Neutrophil (primary cell): ENCODE data around the gene SSU72.

Experiments
- H3K27ac ChIP-seq: fragments of 200-600 bp; sonication (generic); 2 replicates; pipeline ENCODE4 v1.5.1; 2016; ENCODE audit warnings: mild to moderate bottlenecking, moderate library complexity
- H3K27me3 ChIP-seq: fragments of 200-600 bp; sonication (generic); 2 replicates; pipeline ENCODE4 v1.6.0; 2016; ENCODE audit warnings: mild to moderate bottlenecking
- H3K36me3 ChIP-seq: fragments of 200-600 bp; sonication (generic); 2 replicates; pipeline ENCODE4 v1.5.1; 2017
- H3K4me1 ChIP-seq, 2 experiments: fragments of 200-600 bp in 1 of 2; sonication (generic) in 1 of 2; 1 replicate in 1 of 2; 2 replicates in 1 of 2; pipeline versions ENCODE4 v1.5.1 to v1.6.1; 2013 to 2016; ENCODE audit warnings: low read depth in 1 of 2, low read length in 1 of 2, mild to moderate bottlenecking in 1 of 2, moderate library complexity in 1 of 2; ENCODE audit not compliant: control insufficient read depth in 1 of 2, insufficient read depth in 1 of 2
- H3K4me3 ChIP-seq, 2 experiments: fragments of 200-600 bp in 1 of 2; sonication (generic) in 1 of 2; 1 replicate in 1 of 2; 2 replicates in 1 of 2; pipeline ENCODE4 v1.5.1; 2013 to 2016; ENCODE audit warnings: low read depth in 1 of 2, low read length in 1 of 2, mild to moderate bottlenecking in 1 of 2, moderate library complexity in 1 of 2
- H3K9me3 ChIP-seq: fragments of 200-600 bp; sonication (generic); 2 replicates; pipeline ENCODE4 v1.5.1; 2016
- TF ChIP-seq, protein P1 (sequence below): fragments of 200-600 bp; sonication (generic); IDR thresholded peaks from 2 replicates; pipeline ENCODE4 v1.5.1; 2016; ENCODE audit warnings: antibody characterized with exemption

SSU72 gene

DNA sequence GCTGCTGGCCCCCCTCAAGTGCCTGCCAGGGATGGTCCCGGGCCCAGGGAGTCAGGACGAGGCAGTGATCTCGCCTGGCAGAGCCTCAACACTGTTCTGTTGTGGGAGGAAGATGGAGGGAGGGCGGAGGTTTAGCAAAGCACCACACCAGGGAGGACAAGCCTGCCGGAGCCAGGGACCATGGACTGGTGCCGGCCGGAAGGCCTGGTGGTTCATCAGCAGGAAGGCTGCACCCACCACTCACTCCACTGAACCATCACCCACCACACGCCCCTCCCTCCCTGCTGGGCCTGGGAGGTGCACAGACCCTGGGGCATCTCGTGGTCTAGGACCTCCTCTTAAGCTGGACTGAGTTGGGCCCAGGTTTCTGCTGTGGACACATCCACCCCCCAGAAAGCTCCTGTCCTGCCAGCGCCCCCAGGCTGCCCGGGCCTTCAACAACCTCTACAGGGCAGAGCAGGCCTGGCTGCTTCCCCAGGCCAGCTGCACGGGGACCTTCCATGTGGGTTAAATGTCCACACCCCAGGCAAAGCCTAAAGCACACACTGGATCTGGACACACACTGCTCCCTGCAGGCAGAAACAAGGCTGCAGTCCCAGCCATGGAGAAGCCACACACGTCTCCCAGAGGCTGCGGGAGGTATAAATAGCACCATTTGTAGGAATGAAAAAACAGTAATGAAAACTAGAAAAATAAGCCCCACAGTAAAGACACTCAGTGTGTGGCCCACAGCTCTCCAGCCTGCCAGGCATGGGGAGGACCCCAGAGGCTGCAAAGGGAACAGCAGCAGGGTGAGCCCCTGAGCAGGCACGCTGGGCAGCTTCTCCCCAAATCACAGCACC lies 23.9 kb downstream of the SSU72 start:
- H3K36me3 ChIP-seq, result peaks cover 60% of the 10 kb centered on the region
- H3K4me3 ChIP-seq, result no peak overlapping the region
- TF ChIP-seq, protein P1, sequence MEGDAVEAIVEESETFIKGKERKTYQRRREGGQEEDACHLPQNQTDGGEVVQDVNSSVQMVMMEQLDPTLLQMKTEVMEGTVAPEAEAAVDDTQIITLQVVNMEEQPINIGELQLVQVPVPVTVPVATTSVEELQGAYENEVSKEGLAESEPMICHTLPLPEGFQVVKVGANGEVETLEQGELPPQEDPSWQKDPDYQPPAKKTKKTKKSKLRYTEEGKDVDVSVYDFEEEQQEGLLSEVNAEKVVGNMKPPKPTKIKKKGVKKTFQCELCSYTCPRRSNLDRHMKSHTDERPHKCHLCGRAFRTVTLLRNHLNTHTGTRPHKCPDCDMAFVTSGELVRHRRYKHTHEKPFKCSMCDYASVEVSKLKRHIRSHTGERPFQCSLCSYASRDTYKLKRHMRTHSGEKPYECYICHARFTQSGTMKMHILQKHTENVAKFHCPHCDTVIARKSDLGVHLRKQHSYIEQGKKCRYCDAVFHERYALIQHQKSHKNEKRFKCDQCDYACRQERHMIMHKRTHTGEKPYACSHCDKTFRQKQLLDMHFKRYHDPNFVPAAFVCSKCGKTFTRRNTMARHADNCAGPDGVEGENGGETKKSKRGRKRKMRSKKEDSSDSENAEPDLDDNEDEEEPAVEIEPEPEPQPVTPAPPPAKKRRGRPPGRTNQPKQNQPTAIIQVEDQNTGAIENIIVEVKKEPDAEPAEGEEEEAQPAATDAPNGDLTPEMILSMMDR, result no peak
- H3K27me3 ChIP-seq, result no peaks in the 10 kb centered on the region
- H3K27ac ChIP-seq, result no peak overlapping the region
- no peaks in the 10 kb centered on the region for H3K4me1 ChIP-seq
- H3K9me3 ChIP-seq, result no peaks in the 10 kb centered on the region

DNA sequence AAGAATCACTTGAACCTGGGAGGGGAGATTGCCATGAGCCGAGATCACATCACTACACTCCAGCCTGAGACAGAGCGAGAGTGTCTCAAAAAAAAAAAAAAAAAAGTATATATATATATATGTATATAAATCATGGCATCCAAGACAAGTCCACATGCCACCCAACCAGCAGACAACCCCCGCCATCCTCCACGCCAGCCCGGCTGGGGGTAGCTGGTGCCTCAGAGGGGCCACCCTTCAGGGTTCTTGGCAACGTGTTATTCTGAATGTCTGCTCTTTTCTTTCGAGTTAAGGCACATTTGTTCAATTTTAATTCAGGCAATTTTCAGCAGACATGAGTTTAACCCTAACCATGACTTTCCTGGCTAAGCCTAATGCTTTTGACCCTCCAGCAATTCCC lies 24.6 kb downstream of the SSU72 start:
- Histone ChIP-seq H3K27me3 (no peaks in the 10 kb centered on the region), H3K36me3 (peaks cover 55% of the 10 kb centered on the region), H3K27ac (no peak overlapping the region), H3K4me1 (no peaks in the 10 kb centered on the region), H3K4me3 (no peak overlapping the region), H3K9me3 (no peaks in the 10 kb centered on the region)
- TF ChIP-seq, protein P1, result no peak

DNA sequence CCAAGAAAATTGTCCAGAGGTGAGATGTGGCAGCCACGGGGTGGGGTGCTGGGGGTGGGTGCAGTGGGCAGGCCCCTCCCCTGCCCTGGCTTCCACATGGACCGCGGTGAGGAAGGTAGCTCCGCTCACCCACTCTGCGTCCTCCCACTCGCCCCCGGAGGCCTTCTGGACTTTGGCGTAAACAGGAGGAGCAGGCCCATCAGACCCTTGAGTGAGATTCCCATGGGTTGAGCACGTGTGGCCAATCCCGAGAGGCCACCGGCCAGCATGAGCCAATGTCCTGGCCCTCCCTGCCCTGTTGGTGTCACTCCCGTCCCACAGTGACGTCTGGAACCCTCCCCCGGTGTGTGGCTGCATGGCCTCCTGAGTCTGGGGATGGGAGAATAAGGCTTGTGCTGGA lies 26.1 kb downstream of the SSU72 start:
- Histone ChIP-seq H3K4me1 (no peaks in the 10 kb centered on the region), H3K27ac (no peak overlapping the region), H3K9me3 (no peaks in the 10 kb centered on the region), H3K4me3 (no peak overlapping the region), H3K27me3 (no peaks in the 10 kb centered on the region), H3K36me3 (peaks cover 58% of the 10 kb centered on the region)
- TF ChIP-seq, protein P1, result no peak

DNA sequence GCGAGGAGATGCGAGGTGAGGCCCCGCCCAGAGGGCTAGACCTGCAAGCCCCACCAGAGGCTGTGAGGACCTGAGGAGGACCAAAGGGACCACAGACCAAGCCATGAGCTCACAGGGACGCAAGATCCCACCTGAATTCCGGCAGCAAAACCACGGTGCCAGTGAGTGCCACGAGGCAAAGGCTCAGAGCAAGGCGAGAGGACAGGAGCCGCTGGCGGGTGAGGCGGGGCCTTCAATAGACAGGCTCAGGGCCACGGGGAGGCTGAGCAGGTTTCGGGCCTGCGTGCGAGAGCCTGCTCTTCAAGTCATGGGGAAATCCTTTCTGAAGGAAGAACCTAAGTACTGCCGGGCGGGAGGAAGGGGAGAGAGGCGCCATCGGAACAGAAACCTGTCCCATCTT lies 27.2 kb downstream of the SSU72 start:
- Histone ChIP-seq H3K27ac (no peak overlapping the region), H3K36me3 (peaks cover 68% of the 10 kb centered on the region), H3K27me3 (no peaks in the 10 kb centered on the region), H3K4me1 (no peaks in the 10 kb centered on the region), H3K4me3 (no peak overlapping the region), H3K9me3 (no peaks in the 10 kb centered on the region)
- TF ChIP-seq, protein P1, result no peak

DNA sequence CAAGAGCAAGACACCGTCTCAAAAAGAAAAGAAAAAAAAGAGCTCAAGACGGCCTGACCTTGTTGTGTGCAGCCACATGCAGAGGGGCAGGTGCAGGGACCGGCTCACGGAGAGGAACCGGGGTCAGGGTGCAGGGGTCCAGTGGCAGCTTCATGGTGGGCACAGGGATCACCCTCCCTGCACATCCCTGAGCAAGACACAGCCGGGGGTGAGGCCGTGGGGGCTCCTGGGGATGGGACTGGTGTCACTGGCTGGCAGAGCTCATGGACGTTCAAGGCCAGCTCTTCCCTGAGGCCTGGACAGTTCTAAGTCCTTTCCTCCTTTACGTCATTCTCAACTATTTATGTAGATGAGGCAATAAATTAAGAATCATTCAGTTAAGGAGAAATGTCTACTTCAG lies 27.7 kb downstream of the SSU72 start:
- Histone ChIP-seq H3K27me3 (no peaks in the 10 kb centered on the region), H3K36me3 (peaks cover 68% of the 10 kb centered on the region), H3K4me3 (no peak overlapping the region), H3K4me1 (no peaks in the 10 kb centered on the region), H3K9me3 (no peaks in the 10 kb centered on the region), H3K27ac (no peak overlapping the region)
- TF ChIP-seq, protein P1, result no peak
